HCT116 (cell line): ENCODE data around the gene OCEL1.

Source experiments
- CTCF ChIP-seq, 3 experiments: fragments of 200-600 bp in 1 of 3; sonication (generic) in 1 of 3; IDR thresholded peaks in 2 of 3; conservative IDR thresholded peaks in 1 of 3; 2 replicates each; pipeline ENCODE4 v1.5.1; 2012 to 2017; ENCODE audit warnings: low read depth in 2 of 3, low read length in 2 of 3, antibody characterized with exemption in 1 of 3, borderline replicate concordance in 1 of 3, control low read depth in 1 of 3, mild to moderate bottlenecking in 1 of 3, mixed read lengths in 1 of 3, mixed run types in 1 of 3, moderate library complexity in 1 of 3; ENCODE audit not compliant: insufficient read depth in 1 of 3
- TCF7L2 ChIP-seq: IDR thresholded peaks from 2 replicates; pipeline ENCODE4 v1.7.0; 2011; ENCODE audit warnings: borderline replicate concordance, inconsistent platforms; ENCODE audit not compliant: insufficient read depth, insufficient read length; ENCODE audit errors: extremely low read depth

- TF ChIP-seq CTCF (IDR thresholded peaks at IDR 0.05 in 2 of 3, conservative IDR thresholded peaks at IDR 0.05 in 1 of 3; ENCODE audit: borderline replicate concordance in 1 of 3, insufficient read depth in 1 of 3, low read depth in 2 of 3, low read length in 2 of 3) (no peak), TCF7L2 (no peak)
Observed at GRCh38 chr19:17202249-17202648, 23.8 kb upstream of the OCEL1 start.
